Nephron progenitor cell (in vitro differentiated cells): ENCODE measurements around the gene WDR38.
A peak's percentile ranks its signal among the peaks of the same experiment; 100 is the strongest.

Experiments used
- DNase-seq: peaks from one replicate; pipeline ENCODE4 v3.0.0; 2021
- H3K27ac Mint-ChIP-seq: 2 replicates; pipeline ENCODE4 v1.8.0; 2021; ENCODE audit warnings: mild to moderate bottlenecking, moderate library complexity, mixed read lengths
- H3K27me3 Mint-ChIP-seq: 2 replicates; pipeline ENCODE4 v1.8.0; 2021; ENCODE audit warnings: mild to moderate bottlenecking, low read depth, mixed read lengths; ENCODE audit not compliant: poor library complexity
- H3K36me3 Mint-ChIP-seq: 2 replicates; pipeline ENCODE4 v1.8.0; 2021; ENCODE audit warnings: low read depth, mixed read lengths
- H3K4me1 Mint-ChIP-seq: 2 replicates; pipeline ENCODE4 v1.8.0; 2021; ENCODE audit warnings: mixed read lengths
- H3K4me3 Mint-ChIP-seq: 2 replicates; pipeline ENCODE4 v1.8.0; 2021; ENCODE audit warnings: mild to moderate bottlenecking, moderate library complexity, mixed read lengths
- H3K9me3 Mint-ChIP-seq: 2 replicates; pipeline ENCODE4 v1.8.0; 2021; ENCODE audit warnings: mild to moderate bottlenecking, moderate library complexity, mixed read lengths
- TF ChIP-seq, protein P1 (sequence below): fragments of 200-600 bp; sonication (generic); IDR thresholded peaks from 2 replicates; pipeline ENCODE4 v1.5.0; 2021; ENCODE audit warnings: antibody characterized with exemption

WDR38 gene, protein sequence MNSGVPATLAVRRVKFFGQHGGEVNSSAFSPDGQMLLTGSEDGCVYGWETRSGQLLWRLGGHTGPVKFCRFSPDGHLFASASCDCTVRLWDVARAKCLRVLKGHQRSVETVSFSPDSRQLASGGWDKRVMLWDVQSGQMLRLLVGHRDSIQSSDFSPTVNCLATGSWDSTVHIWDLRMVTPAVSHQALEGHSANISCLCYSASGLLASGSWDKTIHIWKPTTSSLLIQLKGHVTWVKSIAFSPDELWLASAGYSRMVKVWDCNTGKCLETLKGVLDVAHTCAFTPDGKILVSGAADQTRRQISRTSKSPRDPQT

DNA sequence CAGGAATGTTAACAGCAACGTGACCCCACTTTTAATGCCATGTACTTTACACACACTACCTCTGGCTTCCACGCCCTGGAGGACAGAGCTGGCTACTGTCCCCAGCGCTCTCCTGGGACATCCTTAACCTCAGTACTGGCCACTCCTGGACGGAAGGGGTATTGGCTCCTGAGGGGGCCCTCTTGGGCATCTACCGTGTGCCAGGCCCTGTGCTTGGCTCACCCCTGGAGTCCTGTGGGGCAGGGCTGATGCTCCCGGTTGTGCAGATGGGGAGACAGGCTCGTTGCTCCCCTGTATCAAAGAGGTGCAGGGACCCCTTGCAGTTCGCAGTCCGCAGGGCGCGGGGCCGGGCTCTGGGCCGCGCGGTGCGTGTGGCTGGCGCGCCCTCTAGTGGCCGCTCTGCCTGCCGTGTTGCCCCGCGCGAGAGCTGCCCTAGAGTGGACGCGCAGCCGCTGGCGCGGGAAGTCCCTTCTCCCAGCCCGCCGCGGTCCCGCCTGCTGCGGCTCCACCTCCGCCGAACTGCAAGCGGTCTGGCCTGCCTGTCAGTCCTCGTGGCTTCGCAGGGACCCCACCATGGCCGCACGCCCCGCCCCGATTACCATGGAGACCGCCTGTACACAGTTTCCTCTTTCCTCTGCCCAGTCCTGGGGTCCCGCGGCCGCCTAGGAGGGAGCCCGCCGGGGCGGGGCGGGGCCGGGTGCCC is at the start of gene WDR38:
WDR38 (plus strand) TSS at position 632 of the 703 bp plus-strand sequence. CDS start 72 bp downstream, outside the sequence.
- DNase-seq = peak; percentile 85
- Mint-ChIP-seq H3K27me3 (peaks cover 2% of the 10 kb centered on the region), H3K4me3 (peak within 1 kb of the TSS; percentile 71), H3K9me3 (no peaks in the 10 kb centered on the region), H3K4me1 (peaks cover 16% of the 10 kb centered on the region), H3K36me3 (peaks cover 7% of the 10 kb centered on the region), H3K27ac (no peak within 1 kb of the TSS)
- TF ChIP-seq, protein P1, sequence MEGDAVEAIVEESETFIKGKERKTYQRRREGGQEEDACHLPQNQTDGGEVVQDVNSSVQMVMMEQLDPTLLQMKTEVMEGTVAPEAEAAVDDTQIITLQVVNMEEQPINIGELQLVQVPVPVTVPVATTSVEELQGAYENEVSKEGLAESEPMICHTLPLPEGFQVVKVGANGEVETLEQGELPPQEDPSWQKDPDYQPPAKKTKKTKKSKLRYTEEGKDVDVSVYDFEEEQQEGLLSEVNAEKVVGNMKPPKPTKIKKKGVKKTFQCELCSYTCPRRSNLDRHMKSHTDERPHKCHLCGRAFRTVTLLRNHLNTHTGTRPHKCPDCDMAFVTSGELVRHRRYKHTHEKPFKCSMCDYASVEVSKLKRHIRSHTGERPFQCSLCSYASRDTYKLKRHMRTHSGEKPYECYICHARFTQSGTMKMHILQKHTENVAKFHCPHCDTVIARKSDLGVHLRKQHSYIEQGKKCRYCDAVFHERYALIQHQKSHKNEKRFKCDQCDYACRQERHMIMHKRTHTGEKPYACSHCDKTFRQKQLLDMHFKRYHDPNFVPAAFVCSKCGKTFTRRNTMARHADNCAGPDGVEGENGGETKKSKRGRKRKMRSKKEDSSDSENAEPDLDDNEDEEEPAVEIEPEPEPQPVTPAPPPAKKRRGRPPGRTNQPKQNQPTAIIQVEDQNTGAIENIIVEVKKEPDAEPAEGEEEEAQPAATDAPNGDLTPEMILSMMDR = peak; percentile 98

DNA sequence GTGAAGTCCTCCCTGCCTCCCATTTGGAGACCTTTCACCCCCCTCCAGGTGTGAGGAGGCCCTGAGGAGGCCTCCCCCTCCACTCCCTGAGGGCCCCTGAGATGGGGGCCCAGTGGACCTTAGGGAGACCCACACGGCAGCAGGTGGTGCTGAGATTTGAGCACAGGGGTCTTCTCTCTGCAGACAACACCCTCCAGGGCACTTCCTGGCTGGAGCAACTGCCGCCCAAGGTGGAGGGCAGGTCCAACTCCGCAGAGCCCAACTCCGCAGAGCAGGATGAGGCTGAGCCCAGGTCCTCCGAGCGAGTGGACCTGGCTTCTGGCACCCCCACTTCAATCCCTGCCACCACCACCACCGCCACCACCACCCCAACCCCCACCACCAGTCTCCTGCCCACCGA is 49.3 kb upstream of the WDR38 start:
- Mint-ChIP-seq H3K36me3 (peaks cover 3% of the 10 kb centered on the region), H3K27ac (no peak overlapping the region), H3K4me3 (no peak overlapping the region), H3K27me3 (peaks cover 3% of the 10 kb centered on the region), H3K9me3 (no peaks in the 10 kb centered on the region), H3K4me1 (peaks cover 17% of the 10 kb centered on the region)
- DNase-seq = no peak
- TF ChIP-seq, protein P1 = no peak

DNA sequence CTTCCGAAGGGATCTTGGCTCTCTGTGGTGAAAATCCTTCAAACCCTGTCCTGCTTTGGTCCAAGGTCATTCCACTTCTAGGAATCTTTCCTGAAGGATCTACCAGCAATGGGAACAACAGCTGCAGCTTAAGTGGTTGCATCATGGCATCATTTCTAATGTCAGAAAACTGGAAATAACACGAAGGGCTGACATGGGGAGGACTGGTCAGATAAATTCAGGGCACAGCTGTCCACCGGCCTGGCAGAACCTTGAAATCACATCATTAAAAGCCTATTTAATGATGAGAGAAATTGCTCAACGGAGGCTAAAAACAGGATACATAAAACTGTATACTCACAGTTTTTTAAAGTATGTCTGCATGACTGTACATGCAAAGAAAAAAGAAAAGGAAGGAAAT is 48.1 kb upstream of the WDR38 start:
- TF ChIP-seq, protein P1 = no peak
- Mint-ChIP-seq H3K4me1 (peaks cover 17% of the 10 kb centered on the region), H3K36me3 (peaks cover 3% of the 10 kb centered on the region), H3K9me3 (no peaks in the 10 kb centered on the region), H3K27me3 (peaks cover 3% of the 10 kb centered on the region), H3K27ac (no peak overlapping the region), H3K4me3 (no peak overlapping the region)
- DNase-seq = no peak

DNA sequence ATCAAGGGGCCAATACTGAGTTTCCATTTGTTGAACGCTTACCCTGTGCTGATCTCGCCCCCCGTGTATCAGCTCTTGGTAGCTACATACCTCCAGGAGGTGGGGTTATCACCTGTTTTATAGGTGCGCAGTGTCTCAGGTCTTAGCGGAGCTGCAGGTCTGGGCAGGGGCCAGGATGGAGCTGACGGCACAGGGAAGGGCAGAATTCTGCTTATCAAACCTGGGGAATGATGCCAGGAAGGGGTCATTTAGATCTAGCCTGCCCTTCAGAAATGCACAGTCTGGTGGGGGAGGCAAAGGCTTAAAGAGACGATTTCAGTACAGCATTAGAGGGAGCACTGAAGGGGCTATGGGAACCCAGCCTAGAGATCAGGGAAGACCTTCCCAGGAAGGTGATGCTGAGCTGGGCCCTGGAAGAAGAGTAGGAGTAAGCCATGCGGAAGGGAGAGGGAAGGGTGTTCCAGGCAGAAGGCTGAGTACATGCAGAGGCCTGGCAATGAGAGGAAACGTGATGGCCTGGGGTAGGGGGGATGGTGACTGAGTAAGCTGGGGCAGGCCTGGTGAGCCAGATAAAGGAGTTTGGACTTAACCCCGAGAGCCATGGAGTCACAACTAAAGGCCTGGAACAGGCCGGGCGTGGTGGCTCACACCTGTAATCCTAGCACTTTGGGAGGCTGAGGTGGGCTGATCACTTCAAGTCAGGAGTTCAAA is 44.9 kb upstream of the WDR38 start:
- Mint-ChIP-seq H3K27ac (peak overlapping the region; percentile 49), H3K9me3 (no peaks in the 10 kb centered on the region), H3K27me3 (peaks cover under 1% of the 10 kb centered on the region), H3K36me3 (peaks cover 3% of the 10 kb centered on the region), H3K4me1 (peaks cover 23% of the 10 kb centered on the region), H3K4me3 (no peak overlapping the region)
- DNase-seq = no peak
- TF ChIP-seq, protein P1 = no peak

DNA sequence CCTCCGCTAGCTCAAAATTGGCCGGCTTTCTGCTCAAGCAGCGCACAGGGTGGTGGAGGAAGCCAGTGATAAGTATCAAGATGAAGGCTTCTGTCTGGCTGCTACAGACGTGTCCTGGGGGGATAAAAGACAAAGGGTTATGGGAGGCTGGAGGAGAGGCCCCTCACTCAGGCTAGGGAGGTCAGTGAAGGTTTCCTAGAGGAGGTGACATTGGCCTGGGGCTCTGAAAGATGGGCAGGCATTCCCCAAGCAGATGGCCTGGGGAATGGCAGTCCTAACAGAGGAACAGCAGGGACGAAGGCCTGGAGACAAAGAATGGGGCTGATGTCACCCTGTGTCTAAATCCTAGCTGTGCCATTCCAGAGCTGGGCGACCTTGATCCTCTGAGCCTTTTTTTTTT is 44.0 kb upstream of the WDR38 start:
- Mint-ChIP-seq H3K27ac (no peak overlapping the region), H3K27me3 (peaks cover 2% of the 10 kb centered on the region), H3K4me1 (peaks cover 30% of the 10 kb centered on the region), H3K4me3 (no peak overlapping the region), H3K36me3 (peaks cover 3% of the 10 kb centered on the region), H3K9me3 (no peaks in the 10 kb centered on the region)
- DNase-seq = no peak
- TF ChIP-seq, protein P1 = no peak
